ENCODE measurements around the gene HBM.

The HBM gene

DNA sequence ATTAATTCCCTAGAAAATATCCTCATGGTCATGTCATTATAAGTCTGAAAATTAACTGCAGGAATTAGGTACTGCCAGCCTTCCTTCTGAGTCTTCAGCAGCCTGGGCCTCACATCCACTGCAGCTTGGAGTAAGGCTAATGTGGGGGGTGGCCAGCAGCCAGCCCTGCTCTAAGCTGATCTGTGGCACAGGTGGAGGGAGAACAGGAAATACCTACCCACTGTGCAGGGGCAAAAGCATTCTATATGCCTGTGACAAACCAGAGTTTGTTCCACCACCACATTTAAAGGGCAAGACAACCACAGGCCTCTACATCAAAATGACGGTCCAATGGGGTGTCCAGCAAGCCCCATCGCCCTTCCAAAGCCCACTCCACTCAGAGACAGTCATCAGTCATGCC is 36.7 kb upstream of the HBM start:
- TF ChIP-seq FOXP2 (optimal IDR thresholded peaks at IDR 0.05; ENCODE audit: borderline replicate concordance, extremely low read depth, extremely low read length, insufficient read depth): no peak
- TF ChIP-seq, protein P1, sequence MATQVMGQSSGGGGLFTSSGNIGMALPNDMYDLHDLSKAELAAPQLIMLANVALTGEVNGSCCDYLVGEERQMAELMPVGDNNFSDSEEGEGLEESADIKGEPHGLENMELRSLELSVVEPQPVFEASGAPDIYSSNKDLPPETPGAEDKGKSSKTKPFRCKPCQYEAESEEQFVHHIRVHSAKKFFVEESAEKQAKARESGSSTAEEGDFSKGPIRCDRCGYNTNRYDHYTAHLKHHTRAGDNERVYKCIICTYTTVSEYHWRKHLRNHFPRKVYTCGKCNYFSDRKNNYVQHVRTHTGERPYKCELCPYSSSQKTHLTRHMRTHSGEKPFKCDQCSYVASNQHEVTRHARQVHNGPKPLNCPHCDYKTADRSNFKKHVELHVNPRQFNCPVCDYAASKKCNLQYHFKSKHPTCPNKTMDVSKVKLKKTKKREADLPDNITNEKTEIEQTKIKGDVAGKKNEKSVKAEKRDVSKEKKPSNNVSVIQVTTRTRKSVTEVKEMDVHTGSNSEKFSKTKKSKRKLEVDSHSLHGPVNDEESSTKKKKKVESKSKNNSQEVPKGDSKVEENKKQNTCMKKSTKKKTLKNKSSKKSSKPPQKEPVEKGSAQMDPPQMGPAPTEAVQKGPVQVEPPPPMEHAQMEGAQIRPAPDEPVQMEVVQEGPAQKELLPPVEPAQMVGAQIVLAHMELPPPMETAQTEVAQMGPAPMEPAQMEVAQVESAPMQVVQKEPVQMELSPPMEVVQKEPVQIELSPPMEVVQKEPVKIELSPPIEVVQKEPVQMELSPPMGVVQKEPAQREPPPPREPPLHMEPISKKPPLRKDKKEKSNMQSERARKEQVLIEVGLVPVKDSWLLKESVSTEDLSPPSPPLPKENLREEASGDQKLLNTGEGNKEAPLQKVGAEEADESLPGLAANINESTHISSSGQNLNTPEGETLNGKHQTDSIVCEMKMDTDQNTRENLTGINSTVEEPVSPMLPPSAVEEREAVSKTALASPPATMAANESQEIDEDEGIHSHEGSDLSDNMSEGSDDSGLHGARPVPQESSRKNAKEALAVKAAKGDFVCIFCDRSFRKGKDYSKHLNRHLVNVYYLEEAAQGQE (IDR thresholded peaks at IDR 0.05; ENCODE audit: insufficient read depth in 1 of 2, low read depth in 2 of 2, low read length in 2 of 2): no peak
- no peak for TF ChIP-seq POLR2AphosphoS5 (IDR thresholded peaks at IDR 0.05; ENCODE audit: low read depth, low read length)
- no peak for TF ChIP-seq TAF1 (IDR thresholded peaks at IDR 0.05; ENCODE audit: borderline replicate concordance, insufficient read depth, low read length)
- no peak for TF ChIP-seq SIN3A (IDR thresholded peaks at IDR 0.05; ENCODE audit: borderline replicate concordance, insufficient read depth, low read length)

DNA sequence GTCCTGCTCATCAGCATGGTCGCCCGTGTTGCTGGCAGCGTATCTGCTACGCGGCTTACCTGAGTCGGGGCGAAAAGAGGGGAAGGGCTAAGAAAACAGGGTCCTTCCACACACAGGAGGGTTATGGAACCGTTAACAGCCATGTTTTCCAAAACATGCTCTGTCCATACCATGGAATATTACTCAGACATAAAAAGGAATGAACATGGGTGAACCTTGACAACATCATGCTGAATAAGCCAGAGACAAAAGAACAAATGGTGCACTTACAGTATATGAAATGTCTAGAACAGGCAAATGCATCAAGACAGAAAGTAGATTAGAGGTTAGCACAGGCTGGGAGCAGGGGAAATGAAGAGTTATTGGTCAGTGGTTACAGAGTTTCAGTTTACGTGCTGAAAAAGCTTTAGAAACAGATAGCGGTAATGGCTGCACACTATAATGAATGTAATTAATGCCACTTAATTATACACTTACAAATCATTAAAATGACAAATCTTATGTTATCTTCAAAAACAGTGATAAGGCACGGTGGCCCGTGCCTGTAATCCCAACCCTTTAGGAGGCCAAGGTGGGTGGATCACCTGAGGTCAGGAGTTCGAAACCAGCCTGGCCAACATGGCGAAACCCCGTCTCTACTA is 35.1 kb upstream of the HBM start:
- TF ChIP-seq POLR2AphosphoS5 (IDR thresholded peaks at IDR 0.05; ENCODE audit: low read depth, low read length) (no peak), TAF1 (IDR thresholded peaks at IDR 0.05; ENCODE audit: borderline replicate concordance, insufficient read depth, low read length) (no peak), FOXP2 (optimal IDR thresholded peaks at IDR 0.05; ENCODE audit: borderline replicate concordance, extremely low read depth, extremely low read length, insufficient read depth) (no peak), SIN3A (IDR thresholded peaks at IDR 0.05; ENCODE audit: borderline replicate concordance, insufficient read depth, low read length) (no peak)
- TF ChIP-seq, protein P1 (IDR thresholded peaks at IDR 0.05; ENCODE audit: insufficient read depth in 1 of 2, low read depth in 2 of 2, low read length in 2 of 2): no peak

DNA sequence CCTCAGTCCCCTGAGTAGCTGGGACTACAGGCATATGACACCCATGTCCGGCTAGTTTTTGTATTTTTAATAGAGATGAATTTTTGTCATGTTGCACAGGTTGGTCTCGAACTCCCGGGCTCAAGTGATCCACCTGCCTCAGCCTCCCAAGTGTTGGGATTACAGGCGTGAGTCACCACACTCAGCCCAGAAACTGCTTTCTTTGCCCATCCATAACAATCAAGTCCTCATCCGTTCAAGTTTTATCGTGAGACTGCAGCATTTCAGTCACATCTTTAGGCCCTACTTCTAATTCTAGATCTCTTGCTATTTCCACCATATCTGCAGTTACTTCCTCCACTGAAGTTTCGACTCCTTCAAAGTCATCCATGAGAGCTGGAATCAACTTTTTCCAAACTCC is 33.7 kb upstream of the HBM start:
- TF ChIP-seq, protein P1 (IDR thresholded peaks at IDR 0.05; ENCODE audit: insufficient read depth in 1 of 2, low read depth in 2 of 2, low read length in 2 of 2): no peak
- TF ChIP-seq POLR2AphosphoS5 (IDR thresholded peaks at IDR 0.05; ENCODE audit: low read depth, low read length) (no peak), TAF1 (IDR thresholded peaks at IDR 0.05; ENCODE audit: borderline replicate concordance, insufficient read depth, low read length) (no peak), SIN3A (IDR thresholded peaks at IDR 0.05; ENCODE audit: borderline replicate concordance, insufficient read depth, low read length) (no peak), FOXP2 (optimal IDR thresholded peaks at IDR 0.05; ENCODE audit: borderline replicate concordance, extremely low read depth, extremely low read length, insufficient read depth) (no peak)

- TF ChIP-seq TAF1 (IDR thresholded peaks at IDR 0.05; ENCODE audit: borderline replicate concordance, insufficient read depth, low read length) (no peak), SIN3A (IDR thresholded peaks at IDR 0.05; ENCODE audit: borderline replicate concordance, insufficient read depth, low read length) (no peak)
Measured at GRCh38 chr16:133716-134115, 32.1 kb upstream of the HBM start.

- TF ChIP-seq SIN3A (IDR thresholded peaks at IDR 0.05; ENCODE audit: borderline replicate concordance, insufficient read depth, low read length) (no peak), TAF1 (IDR thresholded peaks at IDR 0.05; ENCODE audit: borderline replicate concordance, insufficient read depth, low read length) (no peak), FOXP2 (optimal IDR thresholded peaks at IDR 0.05; ENCODE audit: borderline replicate concordance, extremely low read depth, extremely low read length, insufficient read depth) (no peak), POLR2AphosphoS5 (IDR thresholded peaks at IDR 0.05; ENCODE audit: low read depth, low read length) (no peak)
- TF ChIP-seq, protein P1 (IDR thresholded peaks at IDR 0.05; ENCODE audit: insufficient read depth in 1 of 2, low read depth in 2 of 2, low read length in 2 of 2): no peak
Measured at GRCh38 chr16:138049-138417, 27.7 kb upstream of the HBM start.

Data from PFSK-1 (cell line).